Vagina (tissue), 2 donors: Measurements from ENCODE around the gene MAPK8IP1. TPM values are rescaled to one million over a fixed set of nuclear protein-coding genes. Genes with fewer than 3 reads are reported as not detected.

Experiments
- DNase-seq, 2 donors: peaks; one replicate each; pipeline ENCODE4 v3.0.0-alpha.2; 2017; ENCODE audit errors: extremely low spot score in 2 of 2
- H3K27ac ChIP-seq: fragments of 200-600 bp; sonication (generic); one replicate; pipeline ENCODE4 v1.5.1; 2019
- H3K27me3 ChIP-seq: fragments of 200-600 bp; sonication (generic); one replicate; pipeline ENCODE4 v1.5.1; 2019
- H3K36me3 ChIP-seq, 2 donors: fragments of 200-600 bp; sonication (generic); one replicate each; pipeline ENCODE4 v1.5.1; 2017 to 2019
- H3K4me1 ChIP-seq: fragments of 200-600 bp; sonication (generic); one replicate; pipeline ENCODE4 v1.5.1; 2019
- H3K4me3 ChIP-seq, 2 donors: fragments of 200-600 bp; sonication (generic); 1 replicate in 1 of 2; 2 replicates in 1 of 2; pipeline ENCODE4 v1.5.1; 2016 to 2019
- H3K9me3 ChIP-seq: fragments of 200-600 bp; sonication (generic); one replicate; pipeline ENCODE4 v1.5.1; 2019
- CTCF ChIP-seq, 3 experiments: fragments of 450-650 bp in 2 of 3; fragments of 200-600 bp in 1 of 3; sonication (generic) in 1 of 3; IDR thresholded peaks; one replicate each; pipeline ENCODE4 v1.5.1; 2017 to 2019; ENCODE audit warnings: antibody characterized with exemption in 3 of 3, mild to moderate bottlenecking in 2 of 3, moderate library complexity in 2 of 3
- POLR2A ChIP-seq, 2 donors: fragments of 450-650 bp; IDR thresholded peaks; one replicate each; pipeline ENCODE4 v1.6.1; 2017; ENCODE audit warnings: antibody characterized with exemption in 2 of 2, mild to moderate bottlenecking in 2 of 2, moderate library complexity in 2 of 2
- POLR2AphosphoS5 ChIP-seq, 2 donors: sonication (generic); formaldehyde crosslinking; IDR thresholded peaks; one replicate each; pipeline ENCODE4 v1.9.0; 2017; ENCODE audit warnings: antibody characterized with exemption in 2 of 2, mild to moderate bottlenecking in 2 of 2, low read depth in 1 of 2; ENCODE audit not compliant: insufficient read depth in 1 of 2
- intact Hi-C: fragments of 100-400 bp; cut with DNase I; formaldehyde crosslinking; loops from one replicate; pipeline ENCODE4 v1.15.1; 2023
- total RNA-seq: library from RNA; depleted of rRNA; stranded (reverse); fragments of >200 nt; gene quantifications from one replicate; pipeline ENCODE4 v1.2.3, GENCODE V29; 2016

MAPK8IP1 gene
- total RNA-seq, 1 donor from 2014 or later, result 7.1 TPM

DNA sequence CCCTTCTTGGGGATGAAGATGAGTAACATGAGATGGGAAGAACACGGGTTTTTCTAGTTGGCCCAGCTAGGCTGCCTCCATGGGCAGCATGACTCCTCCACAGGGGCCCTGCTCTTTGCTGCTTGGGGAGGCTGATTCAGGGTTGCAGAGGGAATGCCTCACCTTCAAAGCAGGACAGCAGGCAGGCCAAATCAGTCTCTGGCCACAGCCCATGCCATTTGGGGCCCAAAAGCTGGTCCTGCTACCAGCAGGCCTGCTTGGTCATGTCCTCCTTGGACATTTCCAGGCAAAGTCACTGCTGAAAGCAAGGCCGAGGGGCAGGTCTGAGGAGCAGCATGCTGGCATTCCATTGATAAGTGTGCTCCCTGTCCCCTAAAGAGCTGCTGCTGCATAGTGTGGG lies 13.8 kb upstream of the MAPK8IP1 start:
- DNase-seq, result no peak
- intact Hi-C loops, result no loop called here
- H3K9me3 ChIP-seq, result no peaks in the 10 kb centered on the region
- H3K4me3 ChIP-seq, result no peak overlapping the region
- no peak overlapping the region for H3K27ac ChIP-seq
- TF ChIP-seq POLR2A (IDR thresholded peaks at IDR 0.05), result no peak
- no peak for TF ChIP-seq POLR2AphosphoS5 (IDR thresholded peaks at IDR 0.05; ENCODE audit: insufficient read depth in 1 of 2, low read depth in 1 of 2)
- no peak for TF ChIP-seq CTCF (IDR thresholded peaks at IDR 0.05)
- no peaks in the 10 kb centered on the region for H3K4me1 ChIP-seq
- peaks cover 0 to 80% of the 10 kb centered on the region in 2 donors for H3K36me3 ChIP-seq
- no peaks in the 10 kb centered on the region for H3K27me3 ChIP-seq

DNA sequence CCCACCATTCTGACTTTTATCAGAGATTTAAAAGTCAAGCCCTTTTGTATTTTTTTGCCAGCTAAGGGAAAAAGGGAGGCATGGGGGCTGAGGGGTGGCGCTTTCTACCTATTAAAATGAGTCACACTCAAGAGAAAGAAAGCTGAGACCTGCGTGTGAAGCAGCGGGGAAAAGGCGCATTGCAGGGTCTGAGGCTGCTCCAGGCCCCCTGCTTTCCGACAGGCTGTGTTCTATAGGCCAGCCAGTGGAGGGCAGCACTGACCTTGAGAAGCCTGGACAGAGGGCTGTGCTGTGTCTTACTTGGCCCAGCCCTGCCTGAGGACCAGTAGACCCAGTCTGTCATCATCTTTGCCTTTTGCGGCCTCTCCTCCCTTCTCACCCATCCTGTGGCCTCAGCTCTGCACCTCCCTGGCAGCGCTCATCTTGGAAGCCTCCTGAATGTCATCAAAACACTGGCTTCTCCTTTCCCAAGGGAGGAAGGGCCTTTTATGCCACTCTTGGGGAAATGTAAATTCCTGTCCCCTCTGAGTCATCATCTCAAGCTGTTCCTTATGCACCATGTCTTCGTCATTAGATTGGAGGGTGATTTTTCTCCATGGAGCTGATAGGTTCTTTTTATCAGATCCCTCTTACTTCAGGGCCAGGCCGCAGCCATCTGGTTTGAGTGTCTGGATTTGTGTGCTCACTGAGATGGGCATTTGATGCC lies 12.6 kb upstream of the MAPK8IP1 start:
- Histone ChIP-seq H3K4me1 (no peaks in the 10 kb centered on the region), H3K27me3 (no peaks in the 10 kb centered on the region), H3K9me3 (no peaks in the 10 kb centered on the region), H3K27ac (no peak overlapping the region), H3K4me3 (no peak overlapping the region), H3K36me3 (peaks cover 0 to 80% of the 10 kb centered on the region in 2 donors)
- DNase-seq, result no peak
- intact Hi-C loops, result no loop called here
- TF ChIP-seq POLR2AphosphoS5 (IDR thresholded peaks at IDR 0.05; ENCODE audit: insufficient read depth in 1 of 2, low read depth in 1 of 2) (no peak), CTCF (IDR thresholded peaks at IDR 0.05) (peak in 2 of 3 experiments; percentile 17 to 49)

DNA sequence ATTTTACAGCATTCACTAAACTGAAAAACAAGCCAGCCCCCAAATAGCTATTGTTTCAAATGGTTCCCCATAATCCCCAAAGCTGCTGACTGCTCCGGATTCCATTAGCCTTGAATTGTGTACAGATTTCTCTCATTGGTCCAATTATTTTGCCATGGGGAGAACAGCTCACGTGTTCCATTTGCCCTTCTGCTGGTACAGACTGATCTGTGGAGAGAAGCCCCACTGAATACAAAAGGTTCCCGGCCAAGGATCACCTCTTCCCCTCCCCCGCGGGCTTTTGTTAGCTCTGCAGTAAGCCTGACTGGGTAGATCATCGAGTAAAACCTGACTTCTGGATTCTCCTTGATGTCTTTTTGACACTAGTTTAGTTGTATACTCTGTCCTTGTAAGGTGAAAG lies 9.1 kb upstream of the MAPK8IP1 start:
- DNase-seq, result no peak
- H3K36me3 ChIP-seq, result peaks cover 0 to 62% of the 10 kb centered on the region in 2 donors
- H3K4me1 ChIP-seq, result no peaks in the 10 kb centered on the region
- no peak overlapping the region for H3K4me3 ChIP-seq
- TF ChIP-seq POLR2AphosphoS5 (IDR thresholded peaks at IDR 0.05; ENCODE audit: insufficient read depth in 1 of 2, low read depth in 1 of 2), result no peak
- no peak for TF ChIP-seq POLR2A (IDR thresholded peaks at IDR 0.05)
- no peak for TF ChIP-seq CTCF (IDR thresholded peaks at IDR 0.05)
- H3K9me3 ChIP-seq, result no peaks in the 10 kb centered on the region
- intact Hi-C loops, result no loop called here
- no peak overlapping the region for H3K27ac ChIP-seq
- no peaks in the 10 kb centered on the region for H3K27me3 ChIP-seq

GRCh38 chr11:45877221-45877620 lies 8.2 kb upstream of the MAPK8IP1 start:
- intact Hi-C loops, result no loop called here
- Histone ChIP-seq H3K27me3 (no peaks in the 10 kb centered on the region), H3K4me3 (no peak overlapping the region), H3K4me1 (no peaks in the 10 kb centered on the region), H3K9me3 (no peaks in the 10 kb centered on the region), H3K27ac (no peak overlapping the region), H3K36me3 (peaks cover 0 to 62% of the 10 kb centered on the region in 2 donors)
- no peak for DNase-seq
- TF ChIP-seq CTCF (IDR thresholded peaks at IDR 0.05) (no peak), POLR2AphosphoS5 (IDR thresholded peaks at IDR 0.05; ENCODE audit: insufficient read depth in 1 of 2, low read depth in 1 of 2) (no peak), POLR2A (IDR thresholded peaks at IDR 0.05) (no peak)

- Histone ChIP-seq H3K36me3 (peaks cover 0 to 62% of the 10 kb centered on the region in 2 donors), H3K9me3 (no peaks in the 10 kb centered on the region), H3K27me3 (no peaks in the 10 kb centered on the region), H3K27ac (no peak overlapping the region), H3K4me1 (no peaks in the 10 kb centered on the region), H3K4me3 (no peak overlapping the region)
- TF ChIP-seq POLR2A (IDR thresholded peaks at IDR 0.05) (no peak), CTCF (IDR thresholded peaks at IDR 0.05) (no peak), POLR2AphosphoS5 (IDR thresholded peaks at IDR 0.05; ENCODE audit: insufficient read depth in 1 of 2, low read depth in 1 of 2) (no peak)
- intact Hi-C loops, result no loop called here
- no peak for DNase-seq
These were observed 7.6 kb upstream of the MAPK8IP1 start for GRCh38 chr11:45877845-45878244.
